SK-N-SH (cell line): ENCODE data around the gene C1orf174. TPM values are rescaled to one million over a fixed set of nuclear protein-coding genes. Genes with fewer than 3 reads are reported as not detected.

Experiments used
- CTCF ChIA-PET: fragments of 300-600, 350-600 bp; formaldehyde crosslinking; extraction: SDS; loops from one replicate; lab custom pipeline; 2021; lab: Yijun Ruan, JAX
- POLR2A ChIA-PET: fragments of 350-600 bp; sonication (Branson Sonifier 250); formaldehyde crosslinking; extraction: SDS; loops from one replicate; lab custom pipeline; 2020; ENCODE audit warnings: antibody characterized with exemption, inconsistent platforms; lab: Yijun Ruan, JAX
- DNase-seq: peaks from one replicate; pipeline ENCODE4 v3.0.0; 2012
- H2AFZ ChIP-seq: fragments of 200-600 bp; sonication (generic); 2 replicates; pipeline ENCODE4 v1.8.1; 2016; ENCODE audit warnings: antibody characterized with exemption, mild to moderate bottlenecking, low read depth
- H3F3A ChIP-seq: fragments of 200-600 bp; sonication (generic); replicated peaks from 2 replicates; pipeline ENCODE3; 2016; ENCODE audit warnings: antibody characterized with exemption, mild to moderate bottlenecking; ENCODE audit not compliant: insufficient read depth
- H3K27ac ChIP-seq, 2 experiments: fragments of 200-500 bp in 1 of 2; fragments of 200-600 bp in 1 of 2; sonication (Bioruptor generic) in 1 of 2; sonication (generic), shearing (Covaris generic) in 1 of 2; 2 replicates each; pipeline versions ENCODE4 v1.5.1 to v1.6.1; 2014 to 2016; ENCODE audit warnings: low read depth in 2 of 2, inconsistent platforms in 1 of 2, low read length in 1 of 2, mild to moderate bottlenecking in 1 of 2, mixed read lengths in 1 of 2
- H3K27me3 ChIP-seq: fragments of 200-600 bp; sonication (generic), shearing (Covaris generic); 2 replicates; pipeline ENCODE4 v1.6.1; 2016; ENCODE audit warnings: mixed run types; ENCODE audit not compliant: insufficient read depth
- H3K36me3 ChIP-seq, 2 experiments: fragments of 200-500 bp in 1 of 2; fragments of 200-600 bp in 1 of 2; sonication (Bioruptor generic) in 1 of 2; sonication (generic) in 1 of 2; replicated peaks in 1 of 2; 2 replicates each; pipeline versions ENCODE3 to v1.5.1; 2014 to 2016; ENCODE audit warnings: low read length in 1 of 2, mild to moderate bottlenecking in 1 of 2; ENCODE audit not compliant: insufficient read depth in 2 of 2, control insufficient read depth in 1 of 2
- H3K4me1 ChIP-seq, 2 experiments: fragments of 200-500 bp in 1 of 2; fragments of 200-600 bp in 1 of 2; sonication (Bioruptor generic) in 1 of 2; sonication (generic), shearing (Covaris generic) in 1 of 2; 2 replicates each; pipeline versions ENCODE4 v1.5.1 to v1.6.1; 2014 to 2016; ENCODE audit warnings: low read depth in 1 of 2, low read length in 1 of 2, mixed run types in 1 of 2; ENCODE audit not compliant: insufficient read depth in 2 of 2, control insufficient read depth in 1 of 2
- H3K4me2 ChIP-seq: fragments of 200-600 bp; sonication (generic), shearing (Covaris generic); 2 replicates; pipeline ENCODE4 v1.6.1; 2017; ENCODE audit warnings: mixed run types
- H3K4me3 ChIP-seq, 2 experiments: fragments of 200-500 bp in 1 of 2; fragments of 200-600 bp in 1 of 2; sonication (Bioruptor generic) in 1 of 2; sonication (generic), shearing (Covaris generic) in 1 of 2; 2 replicates each; pipeline versions ENCODE4 v1.5.1 to v1.8.1; 2014 to 2016; ENCODE audit warnings: low read depth in 2 of 2, inconsistent platforms in 1 of 2, low read length in 1 of 2, mild to moderate bottlenecking in 1 of 2, mixed read lengths in 1 of 2, moderate library complexity in 1 of 2
- H3K79me2 ChIP-seq: fragments of 200-600 bp; sonication (generic); 2 replicates; pipeline ENCODE4 v1.8.1; 2017; ENCODE audit warnings: mild to moderate bottlenecking; ENCODE audit not compliant: insufficient read depth
- H3K9ac ChIP-seq: fragments of 200-600 bp; sonication (generic); 2 replicates; pipeline ENCODE4 v1.6.1; 2017; ENCODE audit warnings: mixed run types
- H3K9me2 ChIP-seq: fragments of 200-600 bp; sonication (generic); 2 replicates; pipeline ENCODE4 v1.6.1; 2017; ENCODE audit warnings: mixed run types
- H3K9me3 ChIP-seq: fragments of 200-600 bp; sonication (generic); 2 replicates; pipeline ENCODE4 v1.6.1; 2017; ENCODE audit warnings: mixed run types, mild to moderate bottlenecking, moderate library complexity
- H4K20me1 ChIP-seq: fragments of 200-600 bp; sonication (generic); 2 replicates; pipeline ENCODE4 v1.6.1; 2017; ENCODE audit warnings: mild to moderate bottlenecking, mixed run types; ENCODE audit not compliant: insufficient read depth
- EP300 ChIP-seq, 2 experiments: IDR thresholded peaks; 2 replicates each; pipeline versions ENCODE4 v1.4.0 to v1.6.1; 2012; ENCODE audit warnings: borderline replicate concordance in 1 of 2, low read depth in 1 of 2, low read length in 1 of 2
- FOXJ3 ChIP-seq: sonication (generic); formaldehyde crosslinking; IDR thresholded peaks from 2 replicates; pipeline ENCODE4 v1.5.1; 2020; ENCODE audit warnings: mild to moderate bottlenecking, missing genetic modification reagents
- GABPA ChIP-seq: IDR thresholded peaks from 2 replicates; pipeline ENCODE4 v1.4.0; 2012; ENCODE audit warnings: low read depth, mild to moderate bottlenecking
- GATA2 ChIP-seq: sonication (generic); formaldehyde crosslinking; IDR thresholded peaks from 2 replicates; pipeline ENCODE4 v1.5.0; 2020; ENCODE audit warnings: mild to moderate bottlenecking, missing genetic modification reagents
- NRF1 ChIP-seq: IDR thresholded peaks from 2 replicates; pipeline ENCODE4 v1.6.1; 2012; ENCODE audit warnings: low read depth, mild to moderate bottlenecking, low read length
- RAD21 ChIP-seq: IDR thresholded peaks from 2 replicates; pipeline ENCODE4 v1.6.1; 2012; ENCODE audit warnings: mild to moderate bottlenecking, low read length
- RXRA ChIP-seq: IDR thresholded peaks from 2 replicates; pipeline ENCODE4 v1.4.0; 2012; ENCODE audit warnings: low read depth, mild to moderate bottlenecking, borderline replicate concordance
- SMC3 ChIP-seq: IDR thresholded peaks from 2 replicates; pipeline ENCODE4 v1.6.1; 2012; ENCODE audit warnings: low read depth, low read length, improper control_type of control experiment
- TCF12 ChIP-seq: IDR thresholded peaks from 2 replicates; pipeline ENCODE4 v1.4.0; 2012
- TEAD4 ChIP-seq: IDR thresholded peaks from 2 replicates; pipeline ENCODE4 v1.4.0; 2012; ENCODE audit warnings: mild to moderate bottlenecking, borderline replicate concordance; ENCODE audit not compliant: insufficient read depth
- WGBS: methylation state at CpG from one replicate; pipeline ENCODE4 v1.1.6; 2017; ENCODE audit warnings: low lambda C conversion rate; 5-methylcytosine and 5-hydroxymethylcytosine counted together
- polyA plus RNA-seq, 3 experiments: library from polyadenylated mRNA; depleted of rRNA; stranded (reverse); fragments of >200 nt; gene quantifications; 2 replicates each; pipeline ENCODE4 v1.2.3, GENCODE V29; 2012
- TF ChIP-seq, protein P1 (sequence below): fragments of 150-350 bp; IDR thresholded peaks from 2 replicates; pipeline ENCODE4 v1.6.1; 2017; ENCODE audit warnings: antibody characterized with exemption, low read length, low read depth, borderline replicate concordance
- TF ChIP-seq, protein P2 (sequence below): IDR thresholded peaks from 2 replicates; pipeline ENCODE4; 2012
- TF ChIP-seq, protein P3 (sequence below): IDR thresholded peaks from 2 replicates; pipeline ENCODE4 v1.6.1; 2012; ENCODE audit warnings: mild to moderate bottlenecking, low read depth, low read length, moderate library complexity

C1orf174 gene
- polyA plus RNA-seq, 1 of the 3 experiments (the other 2 are of a cell fraction): 21.4 TPM

DNA sequence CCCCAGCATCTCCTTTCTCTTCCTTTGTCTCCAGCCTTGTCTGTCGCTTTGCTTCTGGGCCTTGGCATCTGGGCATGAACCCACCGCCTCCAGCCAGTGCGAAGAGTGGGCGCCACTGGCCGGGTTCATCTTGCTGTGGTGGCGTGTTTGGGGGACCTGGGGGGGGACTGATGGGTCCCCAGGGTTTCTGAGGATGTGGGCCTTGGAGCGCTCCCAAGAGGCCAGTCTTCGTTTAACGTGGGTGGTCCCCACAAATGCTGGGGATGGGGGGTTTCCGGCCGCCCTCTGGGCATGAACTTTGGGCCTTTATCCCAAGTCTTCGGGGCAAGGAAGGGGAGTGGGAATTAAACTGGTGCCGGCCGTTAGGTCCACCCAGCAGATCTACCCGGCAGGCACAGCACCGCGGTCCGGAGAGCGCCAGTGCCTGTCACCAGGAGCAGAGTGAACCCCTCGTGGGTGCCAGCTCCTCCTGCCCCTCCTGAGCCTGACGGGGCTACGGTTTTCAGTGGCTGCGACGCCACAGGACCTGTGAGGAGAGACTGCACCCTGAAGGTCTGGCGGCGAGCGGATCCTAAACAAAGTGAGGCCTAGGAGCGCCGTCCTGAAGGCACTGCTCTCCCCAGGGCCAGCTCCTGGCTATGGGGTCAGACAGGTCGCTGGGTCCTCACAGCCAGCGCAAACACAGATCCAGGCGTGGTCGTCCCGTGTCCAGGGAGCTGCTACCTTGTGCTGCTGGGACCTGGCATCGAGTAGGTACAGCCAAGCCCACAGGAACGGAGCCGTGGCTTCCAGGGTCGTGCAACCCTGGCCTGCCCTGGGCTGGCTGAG lies 12.1 kb upstream of the C1orf174 start:
- POLR2A ChIA-PET: no interaction called here
- WGBS: 90% methylated on average over 12 of the region's 38 CpGs
- DNase-seq: no peak
- Histone ChIP-seq H3K4me2 (no peak overlapping the region), H3K79me2 (no peaks in the 10 kb centered on the region), H4K20me1 (no peaks in the 10 kb centered on the region), H3K9ac (no peak overlapping the region), H3K9me3 (no peaks in the 10 kb centered on the region), H3K9me2 (no peaks in the 10 kb centered on the region), H3K27me3 (no peaks in the 10 kb centered on the region), H3K4me3 (no peak overlapping the region)
- TF ChIP-seq, protein P1, sequence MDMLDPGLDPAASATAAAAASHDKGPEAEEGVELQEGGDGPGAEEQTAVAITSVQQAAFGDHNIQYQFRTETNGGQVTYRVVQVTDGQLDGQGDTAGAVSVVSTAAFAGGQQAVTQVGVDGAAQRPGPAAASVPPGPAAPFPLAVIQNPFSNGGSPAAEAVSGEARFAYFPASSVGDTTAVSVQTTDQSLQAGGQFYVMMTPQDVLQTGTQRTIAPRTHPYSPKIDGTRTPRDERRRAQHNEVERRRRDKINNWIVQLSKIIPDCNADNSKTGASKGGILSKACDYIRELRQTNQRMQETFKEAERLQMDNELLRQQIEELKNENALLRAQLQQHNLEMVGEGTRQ: no peak
- no peak for TF ChIP-seq GABPA
- TF ChIP-seq TCF12: no peak
- TF ChIP-seq, protein P2, sequence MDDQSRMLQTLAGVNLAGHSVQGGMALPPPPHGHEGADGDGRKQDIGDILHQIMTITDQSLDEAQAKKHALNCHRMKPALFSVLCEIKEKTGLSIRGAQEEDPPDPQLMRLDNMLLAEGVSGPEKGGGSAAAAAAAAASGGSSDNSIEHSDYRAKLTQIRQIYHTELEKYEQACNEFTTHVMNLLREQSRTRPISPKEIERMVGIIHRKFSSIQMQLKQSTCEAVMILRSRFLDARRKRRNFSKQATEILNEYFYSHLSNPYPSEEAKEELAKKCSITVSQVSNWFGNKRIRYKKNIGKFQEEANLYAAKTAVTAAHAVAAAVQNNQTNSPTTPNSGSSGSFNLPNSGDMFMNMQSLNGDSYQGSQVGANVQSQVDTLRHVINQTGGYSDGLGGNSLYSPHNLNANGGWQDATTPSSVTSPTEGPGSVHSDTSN: no peak
- TF ChIP-seq TEAD4: no peak
- TF ChIP-seq, protein P3, sequence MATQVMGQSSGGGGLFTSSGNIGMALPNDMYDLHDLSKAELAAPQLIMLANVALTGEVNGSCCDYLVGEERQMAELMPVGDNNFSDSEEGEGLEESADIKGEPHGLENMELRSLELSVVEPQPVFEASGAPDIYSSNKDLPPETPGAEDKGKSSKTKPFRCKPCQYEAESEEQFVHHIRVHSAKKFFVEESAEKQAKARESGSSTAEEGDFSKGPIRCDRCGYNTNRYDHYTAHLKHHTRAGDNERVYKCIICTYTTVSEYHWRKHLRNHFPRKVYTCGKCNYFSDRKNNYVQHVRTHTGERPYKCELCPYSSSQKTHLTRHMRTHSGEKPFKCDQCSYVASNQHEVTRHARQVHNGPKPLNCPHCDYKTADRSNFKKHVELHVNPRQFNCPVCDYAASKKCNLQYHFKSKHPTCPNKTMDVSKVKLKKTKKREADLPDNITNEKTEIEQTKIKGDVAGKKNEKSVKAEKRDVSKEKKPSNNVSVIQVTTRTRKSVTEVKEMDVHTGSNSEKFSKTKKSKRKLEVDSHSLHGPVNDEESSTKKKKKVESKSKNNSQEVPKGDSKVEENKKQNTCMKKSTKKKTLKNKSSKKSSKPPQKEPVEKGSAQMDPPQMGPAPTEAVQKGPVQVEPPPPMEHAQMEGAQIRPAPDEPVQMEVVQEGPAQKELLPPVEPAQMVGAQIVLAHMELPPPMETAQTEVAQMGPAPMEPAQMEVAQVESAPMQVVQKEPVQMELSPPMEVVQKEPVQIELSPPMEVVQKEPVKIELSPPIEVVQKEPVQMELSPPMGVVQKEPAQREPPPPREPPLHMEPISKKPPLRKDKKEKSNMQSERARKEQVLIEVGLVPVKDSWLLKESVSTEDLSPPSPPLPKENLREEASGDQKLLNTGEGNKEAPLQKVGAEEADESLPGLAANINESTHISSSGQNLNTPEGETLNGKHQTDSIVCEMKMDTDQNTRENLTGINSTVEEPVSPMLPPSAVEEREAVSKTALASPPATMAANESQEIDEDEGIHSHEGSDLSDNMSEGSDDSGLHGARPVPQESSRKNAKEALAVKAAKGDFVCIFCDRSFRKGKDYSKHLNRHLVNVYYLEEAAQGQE: no peak
- no peak for TF ChIP-seq NRF1
- TF ChIP-seq FOXJ3 (CRISPR knock-in tag): no peak
- TF ChIP-seq RAD21: no peak
- no peak for TF ChIP-seq EP300 (IDR thresholded peaks at IDR 0.05; ENCODE audit: borderline replicate concordance in 1 of 2, low read depth in 1 of 2, low read length in 1 of 2)
- no peak for TF ChIP-seq SMC3
- TF ChIP-seq RXRA: no peak
- TF ChIP-seq GATA2: no peak
- TF ChIP-seq, all 33 proteins: peak for 0
- Histone ChIP-seq H3K4me1 (no peaks in the 10 kb centered on the region; a peak in 1 of 4 replicates), H3F3A (no peaks in the 10 kb centered on the region), H3K36me3 (no peaks in the 10 kb centered on the region), H2AFZ (no peak overlapping the region), H3K27ac (no peak overlapping the region)
- CTCF ChIA-PET: interaction anchor here (0.9 to 1.3 kb wide), 5 partner anchors 9 to 741 kb away, joined by 3 to 4 read pairs (median 3); no protein-coding TSS in a partner anchor
